ENCODE measurements around the gene POLE.

POLE gene

GRCh38 chr12:132623072-132623869, 63.9 kb downstream of the POLE start:
- H3K4me1 ChIP-seq (ENCODE audit: control insufficient read depth in 1 of 2, insufficient read depth in 2 of 2, low read length in 2 of 2): peaks cover 8 to 10% of the 10 kb centered on the region in 2 donors
- H3K9ac ChIP-seq (ENCODE audit: low read depth in 1 of 2, low read length in 2 of 2): no peak overlapping the region
- no peak overlapping the region for H3K4me3 ChIP-seq (ENCODE audit: low read depth in 1 of 2, low read length in 2 of 2)
- H3K27me3 ChIP-seq (ENCODE audit: control insufficient read depth in 1 of 2, insufficient read depth in 2 of 2, low read length in 2 of 2): peaks cover 7 to 10% of the 10 kb centered on the region in 2 donors
- peaks cover 3 to 20% of the 10 kb centered on the region in 2 donors for H3K36me3 ChIP-seq (ENCODE audit: control insufficient read depth in 1 of 2, insufficient read depth in 2 of 2, low read length in 2 of 2)
- no peaks in the 10 kb centered on the region for H3K9me3 ChIP-seq (ENCODE audit: control insufficient read depth in 1 of 2, low read length in 2 of 2)
- no peak overlapping the region for H3K27ac ChIP-seq (ENCODE audit: low read depth, low read length)

DNA sequence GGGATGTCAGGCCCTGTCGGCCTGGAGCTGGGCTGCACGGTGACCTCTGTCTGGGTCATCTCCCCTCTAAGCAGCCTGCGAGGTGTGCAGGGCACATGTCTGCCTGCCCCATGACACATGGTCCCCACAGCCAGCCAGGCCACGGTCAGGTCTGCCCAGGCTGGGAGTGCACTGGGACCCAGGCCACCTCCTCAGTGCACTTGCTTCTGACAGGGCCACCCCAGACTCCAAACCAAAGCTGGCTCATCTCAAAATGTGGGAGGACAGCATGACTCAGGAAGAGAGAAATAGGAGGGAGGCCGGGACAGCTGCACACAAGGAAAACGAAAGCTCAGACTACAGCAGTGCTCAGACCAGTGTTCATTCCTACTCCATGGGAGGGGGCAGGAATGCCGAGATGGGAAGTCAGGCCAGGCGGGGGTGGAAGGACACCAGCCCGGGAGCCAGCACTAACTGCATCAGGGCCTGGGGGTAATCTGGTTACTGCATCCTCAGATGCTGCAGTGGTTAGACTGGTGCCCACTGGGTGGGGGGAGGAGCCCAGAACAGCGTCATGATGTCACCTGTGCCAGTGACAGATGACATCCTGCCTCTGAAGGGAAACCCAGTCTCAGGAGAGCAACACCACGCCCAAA, 64.6 kb downstream of the POLE start:
- no peak overlapping the region for H3K9ac ChIP-seq (ENCODE audit: low read depth in 1 of 2, low read length in 2 of 2)

GRCh38 chr12:132621657-132622435, 65.3 kb downstream of the POLE start:
- peaks cover 8 to 10% of the 10 kb centered on the region in 2 donors for H3K4me1 ChIP-seq (ENCODE audit: control insufficient read depth in 1 of 2, insufficient read depth in 2 of 2, low read length in 2 of 2)
- H3K27ac ChIP-seq (ENCODE audit: low read depth, low read length): no peak overlapping the region
- H3K4me3 ChIP-seq (ENCODE audit: low read depth in 1 of 2, low read length in 2 of 2): peak overlapping the region in 1 of 2 donors; percentile 21
- H3K27me3 ChIP-seq (ENCODE audit: control insufficient read depth in 1 of 2, insufficient read depth in 2 of 2, low read length in 2 of 2): peaks cover 16 to 17% of the 10 kb centered on the region in 2 donors
- peaks cover 9 to 10% of the 10 kb centered on the region in 2 donors for H3K9me3 ChIP-seq (ENCODE audit: control insufficient read depth in 1 of 2, low read length in 2 of 2)
- no peak overlapping the region for H3K9ac ChIP-seq (ENCODE audit: low read depth in 1 of 2, low read length in 2 of 2)
- peaks cover 3 to 20% of the 10 kb centered on the region in 2 donors for H3K36me3 ChIP-seq (ENCODE audit: control insufficient read depth in 1 of 2, insufficient read depth in 2 of 2, low read length in 2 of 2)

More for the DNA sequence above, 64.6 kb downstream of the POLE start:
- Histone ChIP-seq H3K27me3 (ENCODE audit: control insufficient read depth in 1 of 2, insufficient read depth in 2 of 2, low read length in 2 of 2) (peaks cover 13 to 14% of the 10 kb centered on the region in 2 donors), H3K36me3 (ENCODE audit: control insufficient read depth in 1 of 2, insufficient read depth in 2 of 2, low read length in 2 of 2) (peaks cover 3 to 20% of the 10 kb centered on the region in 2 donors), H3K27ac (ENCODE audit: low read depth, low read length) (no peak overlapping the region), H3K9me3 (ENCODE audit: control insufficient read depth in 1 of 2, low read length in 2 of 2) (peaks cover 2 to 3% of the 10 kb centered on the region in 2 donors), H3K4me1 (ENCODE audit: control insufficient read depth in 1 of 2, insufficient read depth in 2 of 2, low read length in 2 of 2) (peaks cover 8 to 10% of the 10 kb centered on the region in 2 donors), H3K4me3 (ENCODE audit: low read depth in 1 of 2, low read length in 2 of 2) (peak overlapping the region in 1 of 2 donors; percentile 21)

- H3K9me3 ChIP-seq (ENCODE audit: control insufficient read depth in 1 of 2, low read length in 2 of 2): peaks cover 11 to 15% of the 10 kb centered on the region in 2 donors
- H3K36me3 ChIP-seq (ENCODE audit: control insufficient read depth in 1 of 2, insufficient read depth in 2 of 2, low read length in 2 of 2): peaks cover 3 to 20% of the 10 kb centered on the region in 2 donors
- H3K27me3 ChIP-seq (ENCODE audit: control insufficient read depth in 1 of 2, insufficient read depth in 2 of 2, low read length in 2 of 2): peaks cover 17 to 19% of the 10 kb centered on the region in 2 donors
- H3K4me3 ChIP-seq (ENCODE audit: low read depth in 1 of 2, low read length in 2 of 2): no peak overlapping the region
- H3K9ac ChIP-seq (ENCODE audit: low read depth in 1 of 2, low read length in 2 of 2): no peak overlapping the region
- no peak overlapping the region for H3K27ac ChIP-seq (ENCODE audit: low read depth, low read length)
- H3K4me1 ChIP-seq (ENCODE audit: control insufficient read depth in 1 of 2, insufficient read depth in 2 of 2, low read length in 2 of 2): peaks cover 8 to 10% of the 10 kb centered on the region in 2 donors
Observed at GRCh38 chr12:132620899-132621656, 66.1 kb downstream of the POLE start.

- Histone ChIP-seq H3K36me3 (ENCODE audit: control insufficient read depth in 1 of 2, insufficient read depth in 2 of 2, low read length in 2 of 2) (peaks cover 3 to 13% of the 10 kb centered on the region in 2 donors), H3K27ac (ENCODE audit: low read depth, low read length) (no peak overlapping the region), H3K27me3 (ENCODE audit: control insufficient read depth in 1 of 2, insufficient read depth in 2 of 2, low read length in 2 of 2) (peaks cover 25 to 27% of the 10 kb centered on the region in 2 donors), H3K9ac (ENCODE audit: low read depth in 1 of 2, low read length in 2 of 2) (no peak overlapping the region), H3K4me1 (ENCODE audit: control insufficient read depth in 1 of 2, insufficient read depth in 2 of 2, low read length in 2 of 2) (peaks cover 8 to 10% of the 10 kb centered on the region in 2 donors), H3K4me3 (ENCODE audit: low read depth in 1 of 2, low read length in 2 of 2) (no peak overlapping the region), H3K9me3 (ENCODE audit: control insufficient read depth in 1 of 2, low read length in 2 of 2) (peaks cover 11 to 21% of the 10 kb centered on the region in 2 donors)
Observed at GRCh38 chr12:132620113-132620898, 66.8 kb downstream of the POLE start.

GRCh38 chr12:132619386-132620112, 67.6 kb downstream of the POLE start:
- Histone ChIP-seq H3K9ac (ENCODE audit: low read depth in 1 of 2, low read length in 2 of 2) (no peak overlapping the region), H3K36me3 (ENCODE audit: control insufficient read depth in 1 of 2, insufficient read depth in 2 of 2, low read length in 2 of 2) (peaks cover 0 to 6% of the 10 kb centered on the region in 2 donors), H3K4me1 (ENCODE audit: control insufficient read depth in 1 of 2, insufficient read depth in 2 of 2, low read length in 2 of 2) (peaks cover 8 to 10% of the 10 kb centered on the region in 2 donors), H3K9me3 (ENCODE audit: control insufficient read depth in 1 of 2, low read length in 2 of 2) (peaks cover 11 to 21% of the 10 kb centered on the region in 2 donors), H3K27me3 (ENCODE audit: control insufficient read depth in 1 of 2, insufficient read depth in 2 of 2, low read length in 2 of 2) (peaks cover 25 to 28% of the 10 kb centered on the region in 2 donors), H3K4me3 (ENCODE audit: low read depth in 1 of 2, low read length in 2 of 2) (no peak overlapping the region), H3K27ac (ENCODE audit: low read depth, low read length) (no peak overlapping the region)

- no peak overlapping the region for H3K9ac ChIP-seq (ENCODE audit: low read depth in 1 of 2, low read length in 2 of 2)
- H3K9me3 ChIP-seq (ENCODE audit: control insufficient read depth in 1 of 2, low read length in 2 of 2): peaks cover 11 to 21% of the 10 kb centered on the region in 2 donors
- peaks cover 8 to 10% of the 10 kb centered on the region in 2 donors for H3K4me1 ChIP-seq (ENCODE audit: control insufficient read depth in 1 of 2, insufficient read depth in 2 of 2, low read length in 2 of 2)
- H3K4me3 ChIP-seq (ENCODE audit: low read depth in 1 of 2, low read length in 2 of 2): no peak overlapping the region
- peaks cover 0 to under 1% of the 10 kb centered on the region in 2 donors for H3K36me3 ChIP-seq (ENCODE audit: control insufficient read depth in 1 of 2, insufficient read depth in 2 of 2, low read length in 2 of 2)
- H3K27ac ChIP-seq (ENCODE audit: low read depth, low read length): no peak overlapping the region
- H3K27me3 ChIP-seq (ENCODE audit: control insufficient read depth in 1 of 2, insufficient read depth in 2 of 2, low read length in 2 of 2): peaks cover 25 to 28% of the 10 kb centered on the region in 2 donors
Observed at GRCh38 chr12:132619071-132619385, 68.1 kb downstream of the POLE start.

DNA sequence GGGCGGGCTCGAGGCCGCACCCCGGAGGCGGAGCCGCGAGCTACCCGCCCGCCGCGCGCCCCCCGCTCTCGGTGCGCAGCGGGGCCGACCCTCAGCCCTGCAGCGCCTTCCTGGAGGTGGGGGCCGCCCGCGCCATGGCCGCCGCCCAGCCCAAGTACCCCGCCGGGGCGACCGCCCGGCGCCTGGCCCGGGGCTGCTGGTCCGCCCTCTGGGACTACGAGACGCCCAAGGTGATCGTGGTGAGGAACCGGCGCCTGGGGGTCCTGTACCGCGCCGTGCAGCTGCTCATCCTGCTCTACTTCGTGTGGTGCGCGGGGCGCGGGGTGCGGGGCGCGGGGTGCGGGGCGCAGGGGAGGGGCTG, 68.5 kb downstream of the POLE start, which contains the start of gene P2RX2:
Gene P2RX2, plus strand, starts transcription at position 94 of the 361 bp plus-strand sequence. Its CDS starts 41 bp downstream, at position 135.
- no peak within 1 kb of the TSS for H3K4me3 ChIP-seq (ENCODE audit: low read depth in 1 of 2, low read length in 2 of 2)
- no peak within 1 kb of the TSS for H3K9ac ChIP-seq (ENCODE audit: low read depth in 1 of 2, low read length in 2 of 2)
- peaks cover 8 to 10% of the 10 kb centered on the region in 2 donors for H3K4me1 ChIP-seq (ENCODE audit: control insufficient read depth in 1 of 2, insufficient read depth in 2 of 2, low read length in 2 of 2)
- H3K27ac ChIP-seq (ENCODE audit: low read depth, low read length): no peak within 1 kb of the TSS
- H3K27me3 ChIP-seq (ENCODE audit: control insufficient read depth in 1 of 2, insufficient read depth in 2 of 2, low read length in 2 of 2): peaks cover 25 to 28% of the 10 kb centered on the region in 2 donors
- H3K9me3 ChIP-seq (ENCODE audit: control insufficient read depth in 1 of 2, low read length in 2 of 2): peaks cover 11 to 21% of the 10 kb centered on the region in 2 donors
- H3K36me3 ChIP-seq (ENCODE audit: control insufficient read depth in 1 of 2, insufficient read depth in 2 of 2, low read length in 2 of 2): no peaks in the 10 kb centered on the region

All from duodenal mucosa (tissue), 2 donors.